Epithelial cell of proximal tubule (primary cell): ENCODE measurements around the gene KRT81. TPM values are rescaled to one million over a fixed set of nuclear protein-coding genes. Genes with fewer than 3 reads are reported as not detected.

Experiments
- DNase-seq: peaks from one replicate; pipeline ENCODE4 v3.0.0-alpha.2; 2011; ENCODE audit warnings: low read depth
- H3K4me3 ChIP-seq: 2 replicates; pipeline ENCODE4 v1.5.1; 2011; ENCODE audit warnings: low read depth, mild to moderate bottlenecking, low read length
- CTCF ChIP-seq: conservative IDR thresholded peaks from 2 replicates; pipeline ENCODE4 v1.5.1; 2012; ENCODE audit warnings: low read depth, mild to moderate bottlenecking, low read length
- total RNA-seq: library from RNA; depleted of rRNA; stranded (reverse); fragments of >200 nt; gene quantifications from 2 replicates; pipeline ENCODE4 v1.2.3, GENCODE V29; 2015

Gene KRT81
- total RNA-seq, 1 donor from 2014 or later = 80.4 TPM

- no peak overlapping the region for H3K4me3 ChIP-seq
- no peak for TF ChIP-seq CTCF
Observed at GRCh38 chr12:52323416-52324152, 32.2 kb upstream of the KRT81 start.

GRCh38 chr12:52323001-52323400 is 31.7 kb upstream of the KRT81 start:
- TF ChIP-seq CTCF = no peak
- H3K4me3 ChIP-seq = no peak overlapping the region
- DNase-seq = no peak

More at GRCh38 chr12:52323416-52324152, 32.2 kb upstream of the KRT81 start:
- no peak for DNase-seq

- TF ChIP-seq CTCF = no peak
- no peak overlapping the region for H3K4me3 ChIP-seq
- no peak for DNase-seq
Observed at GRCh38 chr12:52322069-52322468, 30.7 kb upstream of the KRT81 start.

GRCh38 chr12:52321418-52321817 is 30.1 kb upstream of the KRT81 start:
- no peak for DNase-seq
- TF ChIP-seq CTCF = no peak
- no peak overlapping the region for H3K4me3 ChIP-seq

GRCh38 chr12:52320784-52321400 is 29.6 kb upstream of the KRT81 start, which contains the start of gene KRT83:
KRT83 (minus strand) TSS chr12:52321398; CDS start chr12:52321335, 63 bp downstream.
- H3K4me3 ChIP-seq = no peak within 1 kb of the TSS
- DNase-seq = no peak
- no peak for TF ChIP-seq CTCF

- no peak for DNase-seq
- peak; percentile 47 for TF ChIP-seq CTCF
- H3K4me3 ChIP-seq = no peak overlapping the region
Observed at GRCh38 chr12:52319097-52319496, 27.8 kb upstream of the KRT81 start.
